Peyer's patch (tissue), 4 donors: ENCODE data around the gene TAS2R31. TPM values are rescaled to one million over a fixed set of nuclear protein-coding genes. Genes with fewer than 3 reads are reported as not detected.
"Not testable (repeated sequence)": the region's sequence is repeated elsewhere in the genome, so short reads cannot be mapped to it uniquely, and the experiment has no call there.

ENCODE experiments used
- DNase-seq, 3 donors: peaks; one replicate each; pipeline ENCODE4 v3.0.0-alpha.2; 2017 to 2019
- H3K27ac ChIP-seq, 4 donors: fragments of 200-600 bp; sonication (generic); one replicate each; pipeline ENCODE4 v1.5.1; 2016 to 2019
- H3K27me3 ChIP-seq, 2 donors: fragments of 200-600 bp; sonication (generic); one replicate each; pipeline ENCODE4 v1.5.1; 2019
- H3K36me3 ChIP-seq, 3 donors: fragments of 200-600 bp; sonication (generic); one replicate each; pipeline ENCODE4 v1.5.1; 2016 to 2019
- H3K4me1 ChIP-seq, 4 donors: fragments of 200-600 bp; sonication (generic); one replicate each; pipeline ENCODE4 v1.5.1; 2016 to 2019
- H3K4me3 ChIP-seq, 4 donors: fragments of 200-600 bp; sonication (generic); 1 replicate in 3 of 4; 2 replicates in 1 of 4; pipeline ENCODE4 v1.5.1; 2016 to 2019; ENCODE audit warnings: mild to moderate bottlenecking in 1 of 4
- H3K9me3 ChIP-seq, 4 donors: fragments of 200-600 bp; sonication (generic); one replicate each; pipeline ENCODE4 v1.5.1; 2016 to 2019; ENCODE audit warnings: mild to moderate bottlenecking in 1 of 4
- CTCF ChIP-seq, 6 experiments: fragments of 450-650 bp in 4 of 6; fragments of 200-600 bp in 2 of 6; sonication (generic) in 1 of 6; IDR thresholded peaks; one replicate each; pipeline ENCODE4 v1.5.1; 2017 to 2019; ENCODE audit warnings: antibody characterized with exemption in 6 of 6, mild to moderate bottlenecking in 3 of 6, moderate library complexity in 1 of 6
- POLR2A ChIP-seq, 2 donors: fragments of 450-650 bp; IDR thresholded peaks; one replicate each; pipeline ENCODE4 v1.5.1; 2017; ENCODE audit warnings: antibody characterized with exemption in 2 of 2, mild to moderate bottlenecking in 2 of 2, moderate library complexity in 2 of 2
- total RNA-seq, 4 donors: library from RNA; depleted of rRNA; stranded (reverse); fragments of >200 nt; gene quantifications; one replicate each; pipeline ENCODE4 v1.1.0, GENCODE V29; 2016

Gene TAS2R31
- total RNA-seq, 4 donors from 2014 or later: 8.1 to 20.6 (median 11.1) TPM

- no peak for TF ChIP-seq POLR2A (IDR thresholded peaks at IDR 0.05)
- TF ChIP-seq CTCF (IDR thresholded peaks at IDR 0.05): no peak
- H3K4me3 ChIP-seq: no peak overlapping the region
- H3K4me1 ChIP-seq: no peaks in the 10 kb centered on the region
- no peak overlapping the region for H3K27ac ChIP-seq
- no peaks in the 10 kb centered on the region for H3K27me3 ChIP-seq
- no peaks in the 10 kb centered on the region for H3K36me3 ChIP-seq
- H3K9me3 ChIP-seq: no peaks in the 10 kb centered on the region
- DNase-seq: no peak
Measured at GRCh38 chr12:11067514-11067913, 36.3 kb upstream of the TAS2R31 start.

- H3K36me3 ChIP-seq, H3K9me3 ChIP-seq, H3K27me3 ChIP-seq, H3K4me1 ChIP-seq, DNase-seq, H3K4me3 ChIP-seq, H3K27ac ChIP-seq: not testable (repeated sequence)
Measured at GRCh38 chr12:11062194-11062593, 31.0 kb upstream of the TAS2R31 start, which contains the start of gene TAS2R46. Gene TAS2R46, minus strand, starts transcription at chr12:11062294. Its CDS starts 0 bp downstream, at chr12:11062294.

GRCh38 chr12:11059784-11060183 is 28.6 kb upstream of the TAS2R31 start:
- Histone ChIP-seq H3K9me3 (no peaks in the 10 kb centered on the region), H3K4me1 (no peaks in the 10 kb centered on the region), H3K4me3 (no peak overlapping the region), H3K36me3 (no peaks in the 10 kb centered on the region), H3K27ac (no peak overlapping the region), H3K27me3 (no peaks in the 10 kb centered on the region)
- no peak for DNase-seq
- TF ChIP-seq CTCF (IDR thresholded peaks at IDR 0.05): no peak
- TF ChIP-seq POLR2A (IDR thresholded peaks at IDR 0.05): no peak

- Histone ChIP-seq H3K9me3 (no peaks in the 10 kb centered on the region), H3K36me3 (no peaks in the 10 kb centered on the region), H3K4me3 (no peak overlapping the region), H3K4me1 (no peaks in the 10 kb centered on the region), H3K27me3 (no peaks in the 10 kb centered on the region), H3K27ac (no peak overlapping the region)
- DNase-seq: no peak
- TF ChIP-seq POLR2A (IDR thresholded peaks at IDR 0.05): no peak
- no peak for TF ChIP-seq CTCF (IDR thresholded peaks at IDR 0.05)
Measured at GRCh38 chr12:11059041-11059440, 27.8 kb upstream of the TAS2R31 start.

GRCh38 chr12:11055306-11055705 is 24.1 kb upstream of the TAS2R31 start:
- H3K4me3 ChIP-seq: no peak overlapping the region
- H3K9me3 ChIP-seq: no peaks in the 10 kb centered on the region
- no peak overlapping the region for H3K27ac ChIP-seq

GRCh38 chr12:11049806-11050531 is 18.8 kb upstream of the TAS2R31 start:
- not testable (repeated sequence) for DNase-seq

More at GRCh38 chr12:11055306-11055705, 24.1 kb upstream of the TAS2R31 start:
- Histone ChIP-seq H3K27me3 (no peaks in the 10 kb centered on the region), H3K4me1 (no peaks in the 10 kb centered on the region), H3K36me3 (no peaks in the 10 kb centered on the region)
- no peak for DNase-seq
- TF ChIP-seq POLR2A (IDR thresholded peaks at IDR 0.05) (no peak), CTCF (IDR thresholded peaks at IDR 0.05) (no peak)

GRCh38 chr12:11041366-11041765 is 10.2 kb upstream of the TAS2R31 start:
- not testable (repeated sequence) for DNase-seq, H3K27me3 ChIP-seq, H3K27ac ChIP-seq, H3K9me3 ChIP-seq, H3K36me3 ChIP-seq, H3K4me1 ChIP-seq, H3K4me3 ChIP-seq

More at GRCh38 chr12:11049806-11050531, 18.8 kb upstream of the TAS2R31 start:
- not testable (repeated sequence) for H3K9me3 ChIP-seq, H3K27me3 ChIP-seq, H3K27ac ChIP-seq, H3K4me3 ChIP-seq, H3K36me3 ChIP-seq, H3K4me1 ChIP-seq
